ENCODE data around the gene SKA2.

The SKA2 gene

GRCh38 chr17:59151006-59151405 is 4.0 kb downstream of the SKA2 start:
- no peak for ATAC-seq (ENCODE audit: insufficient read depth, low read depth)
- no peak overlapping the region for H3K9ac ChIP-seq (ENCODE audit: low read depth, low read length)
- TF ChIP-seq EZH2 (IDR thresholded peaks at IDR 0.05; ENCODE audit: borderline replicate concordance, low read depth, low read length, severe bottlenecking), result no peak
- TF ChIP-seq CTCF (IDR thresholded peaks at IDR 0.05; ENCODE audit: borderline replicate concordance, extremely low read depth, low read length, poor library complexity, severe bottlenecking), result no peak
- H3K4me3 ChIP-seq (ENCODE audit: low read depth in 1 of 2, low read length in 2 of 2), result peak overlapping the region in 1 of 2 experiments; percentile 33; a peak in 1 of 4 replicates
- H3K27me3 ChIP-seq (ENCODE audit: insufficient read depth, low read length, poor library complexity), result no peaks in the 10 kb centered on the region
- H3K79me2 ChIP-seq (ENCODE audit: insufficient read depth, low read length), result peaks cover 94% of the 10 kb centered on the region
- H4K20me1 ChIP-seq (ENCODE audit: insufficient read depth, low read length), result peaks cover 50% of the 10 kb centered on the region
- peak overlapping the region; percentile 75; the same call in 1 of the 2 replicates for H3K4me2 ChIP-seq (ENCODE audit: insufficient read depth, low read length)
- H3K4me1 ChIP-seq (ENCODE audit: insufficient read depth, low read length), result peaks cover 53% of the 10 kb centered on the region
- DNase-seq, result no peak
- peaks cover 20% of the 10 kb centered on the region for H3K36me3 ChIP-seq (ENCODE audit: insufficient read depth, low read length)
- H3K27ac ChIP-seq (ENCODE audit: low read length), result no peak overlapping the region
- no peak overlapping the region for H2AFZ ChIP-seq (ENCODE audit: low read depth, low read length)
- H3K9me3 ChIP-seq (ENCODE audit: insufficient read depth, low read length, severe bottlenecking), result no peaks in the 10 kb centered on the region

- no peak overlapping the region for H2AFZ ChIP-seq (ENCODE audit: low read depth, low read length)
- peaks cover 59% of the 10 kb centered on the region for H4K20me1 ChIP-seq (ENCODE audit: insufficient read depth, low read length)
- peak overlapping the region; percentile 27 for H3K27ac ChIP-seq (ENCODE audit: low read length)
- TF ChIP-seq EZH2 (IDR thresholded peaks at IDR 0.05; ENCODE audit: borderline replicate concordance, low read depth, low read length, severe bottlenecking) (no peak), CTCF (IDR thresholded peaks at IDR 0.05; ENCODE audit: borderline replicate concordance, extremely low read depth, low read length, poor library complexity, severe bottlenecking) (no peak)
- ATAC-seq (ENCODE audit: insufficient read depth, low read depth), result peak; percentile 10; the same call in 2 of the 3 replicates
- DNase-seq, result peak; percentile 20
- peaks cover 100% of the 10 kb centered on the region for H3K79me2 ChIP-seq (ENCODE audit: insufficient read depth, low read length)
- no peaks in the 10 kb centered on the region for H3K27me3 ChIP-seq (ENCODE audit: insufficient read depth, low read length, poor library complexity)
- no peak overlapping the region for H3K9ac ChIP-seq (ENCODE audit: low read depth, low read length)
- peaks cover 29% of the 10 kb centered on the region for H3K36me3 ChIP-seq (ENCODE audit: insufficient read depth, low read length)
- peaks cover 53% of the 10 kb centered on the region for H3K4me1 ChIP-seq (ENCODE audit: insufficient read depth, low read length)
- H3K9me3 ChIP-seq (ENCODE audit: insufficient read depth, low read length, severe bottlenecking), result no peaks in the 10 kb centered on the region
- peak overlapping the region in 1 of 2 experiments; percentile 7; a peak in 1 of 4 replicates for H3K4me3 ChIP-seq (ENCODE audit: low read depth in 1 of 2, low read length in 2 of 2)
- peak overlapping the region; percentile 75 for H3K4me2 ChIP-seq (ENCODE audit: insufficient read depth, low read length)
Observed at GRCh38 chr17:59149841-59150511, 5.0 kb downstream of the SKA2 start.

GRCh38 chr17:59149051-59149450 is 5.9 kb downstream of the SKA2 start:
- Histone ChIP-seq H3K4me3 (ENCODE audit: low read depth in 1 of 2, low read length in 2 of 2) (no peak overlapping the region), H3K9me3 (ENCODE audit: insufficient read depth, low read length, severe bottlenecking) (no peaks in the 10 kb centered on the region), H4K20me1 (ENCODE audit: insufficient read depth, low read length) (peaks cover 68% of the 10 kb centered on the region), H3K79me2 (ENCODE audit: insufficient read depth, low read length) (peaks cover 100% of the 10 kb centered on the region), H3K36me3 (ENCODE audit: insufficient read depth, low read length) (peaks cover 38% of the 10 kb centered on the region), H3K4me1 (ENCODE audit: insufficient read depth, low read length) (peaks cover 53% of the 10 kb centered on the region), H3K27ac (ENCODE audit: low read length) (no peak overlapping the region), H3K9ac (ENCODE audit: low read depth, low read length) (no peak overlapping the region), H2AFZ (ENCODE audit: low read depth, low read length) (no peak overlapping the region), H3K4me2 (ENCODE audit: insufficient read depth, low read length) (no peak overlapping the region), H3K27me3 (ENCODE audit: insufficient read depth, low read length, poor library complexity) (no peaks in the 10 kb centered on the region)
- DNase-seq, result no peak
- no peak for TF ChIP-seq EZH2 (IDR thresholded peaks at IDR 0.05; ENCODE audit: borderline replicate concordance, low read depth, low read length, severe bottlenecking)
- TF ChIP-seq CTCF (IDR thresholded peaks at IDR 0.05; ENCODE audit: borderline replicate concordance, extremely low read depth, low read length, poor library complexity, severe bottlenecking), result no peak
- no peak for ATAC-seq (ENCODE audit: insufficient read depth, low read depth)

All from DND-41 (cell line).